DOHH2 (cell line): ENCODE measurements around the gene PRKAG1.

Source experiments
- CTCF ChIP-seq: fragments of 200-600 bp; sonication (generic); IDR thresholded peaks from one replicate; pipeline ENCODE4 v1.5.1; 2014; ENCODE audit warnings: antibody characterized with exemption, mild to moderate bottlenecking, low read depth, low read length; ENCODE audit not compliant: poor library complexity, severe bottlenecking
- EZH2phosphoT487 ChIP-seq: fragments of 200-600 bp; sonication (generic); IDR thresholded peaks from 2 replicates; pipeline ENCODE4 v1.6.1; 2017; ENCODE audit warnings: borderline replicate concordance, mild to moderate bottlenecking, antibody characterized with exemption, low read length, moderate library complexity, mixed read lengths

GRCh38 chr12:49041036-49041880, 22.7 kb upstream of the PRKAG1 start:
- TF ChIP-seq CTCF: no peak
- no peak for TF ChIP-seq EZH2phosphoT487
